GM12872 (cell line): Measurements from ENCODE around the gene KISS1R.

ENCODE experiments used
- CTCF ChIP-seq: IDR thresholded peaks from 3 replicates; pipeline ENCODE4 v1.5.1; 2011; ENCODE audit warnings: low read depth, mild to moderate bottlenecking, low read length, moderate library complexity; ENCODE audit not compliant: insufficient read depth

KISS1R gene

DNA sequence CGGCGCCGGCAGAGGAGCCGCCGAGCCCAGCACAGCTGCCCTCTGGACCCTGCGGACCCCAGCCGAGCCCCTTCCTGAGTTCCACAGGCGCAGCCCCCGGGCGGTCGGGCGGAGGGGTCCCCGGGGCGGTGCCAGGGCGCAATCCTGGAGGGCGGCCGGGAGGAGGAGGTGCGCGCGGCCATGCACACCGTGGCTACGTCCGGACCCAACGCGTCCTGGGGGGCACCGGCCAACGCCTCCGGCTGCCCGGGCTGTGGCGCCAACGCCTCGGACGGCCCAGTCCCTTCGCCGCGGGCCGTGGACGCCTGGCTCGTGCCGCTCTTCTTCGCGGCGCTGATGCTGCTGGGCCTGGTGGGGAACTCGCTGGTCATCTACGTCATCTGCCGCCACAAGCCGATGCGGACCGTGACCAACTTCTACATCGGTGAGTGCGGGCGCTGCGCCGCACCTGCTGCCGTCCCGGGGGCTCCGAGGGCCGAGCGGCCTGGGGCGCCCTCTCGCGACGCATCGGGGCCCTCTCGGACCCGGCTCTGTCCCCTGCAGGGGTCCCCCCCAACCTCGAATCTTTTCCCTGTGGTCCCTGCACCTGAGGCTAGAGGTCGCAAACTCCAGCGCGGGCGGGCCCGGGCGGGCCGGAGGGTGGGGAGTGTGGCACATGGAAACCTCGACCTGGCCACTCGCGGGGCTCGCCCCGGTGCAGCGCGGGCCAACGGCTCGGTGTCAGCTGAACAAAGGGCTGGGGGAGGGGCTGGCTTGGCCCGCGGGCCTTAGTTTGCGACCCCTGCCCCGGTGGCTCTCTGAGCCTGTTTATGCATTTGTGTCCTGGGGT, at the start of gene KISS1R:
Gene KISS1R (plus strand): TSS at position 11 of the 829 bp plus-strand sequence. CDS start 170 bp downstream, at position 181.
- peak; percentile 70 for TF ChIP-seq CTCF

- no peak for TF ChIP-seq CTCF
Measured at GRCh38 chr19:867855-868457, 49.2 kb upstream of the KISS1R start.

GRCh38 chr19:868458-869244, 48.5 kb upstream of the KISS1R start:
- no peak for TF ChIP-seq CTCF

- no peak for TF ChIP-seq CTCF
Measured at GRCh38 chr19:869245-870177, 47.6 kb upstream of the KISS1R start.

- no peak for TF ChIP-seq CTCF
Measured at GRCh38 chr19:870314-870713, 46.8 kb upstream of the KISS1R start.

DNA sequence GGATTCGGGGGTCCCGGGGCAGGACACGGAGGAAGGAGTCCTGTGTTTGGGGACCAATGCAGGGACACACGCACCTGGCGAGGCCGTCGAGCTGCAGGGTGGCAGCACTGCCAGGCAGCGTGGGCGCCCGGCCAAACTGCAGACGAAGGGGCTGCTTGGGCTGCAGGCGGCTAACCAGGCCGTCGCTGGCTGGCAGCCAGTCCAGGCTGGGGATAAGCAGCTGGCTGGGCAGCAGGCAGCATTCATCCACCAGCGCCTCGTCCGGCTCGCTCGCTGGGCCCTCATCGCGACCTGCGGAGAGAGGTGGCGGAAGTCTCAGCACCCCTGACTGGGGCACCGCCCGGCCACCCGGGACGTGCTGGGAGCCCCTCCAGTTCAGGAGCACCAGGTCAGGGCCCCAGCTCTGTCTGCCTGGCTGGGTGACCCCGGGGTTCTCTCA, 46.2 kb upstream of the KISS1R start:
- no peak for TF ChIP-seq CTCF
